ENCODE measurements around the gene DLGAP4.

DNA sequence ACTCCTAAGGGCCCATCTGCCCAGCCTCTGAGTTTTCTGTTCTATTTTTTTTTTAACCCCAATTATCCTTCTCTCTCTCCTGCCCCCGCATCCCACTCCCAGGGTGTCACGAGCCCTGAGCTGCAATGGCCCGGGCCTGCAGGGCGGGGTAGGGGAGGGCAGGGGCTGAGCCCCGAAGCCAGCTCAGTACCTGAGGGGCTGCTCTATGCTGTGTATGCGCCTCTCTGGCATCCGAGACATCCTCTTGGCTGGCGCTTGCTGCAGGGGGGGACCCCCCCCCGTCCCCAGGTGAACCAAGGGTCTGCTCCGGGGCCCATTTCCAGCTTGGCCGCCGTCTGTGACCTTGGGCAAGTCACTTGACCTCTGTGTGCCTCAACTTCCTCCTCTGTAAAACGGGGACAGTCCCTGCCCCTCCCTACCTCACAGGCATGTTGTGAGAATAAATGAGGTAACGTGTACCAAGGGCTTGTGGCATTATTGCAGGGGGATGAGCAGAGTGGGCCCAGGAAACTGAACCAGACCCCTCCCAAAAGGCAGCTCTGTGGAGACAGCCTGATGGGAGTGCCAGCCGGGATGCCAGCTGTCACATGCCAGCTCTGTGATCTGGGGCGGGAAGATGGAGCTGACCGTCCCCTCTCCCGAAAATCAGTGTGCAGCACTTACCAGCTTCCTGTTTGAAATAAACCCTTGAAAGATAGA is 222.2 kb downstream of the DLGAP4 start:
- TF ChIP-seq, protein P1, sequence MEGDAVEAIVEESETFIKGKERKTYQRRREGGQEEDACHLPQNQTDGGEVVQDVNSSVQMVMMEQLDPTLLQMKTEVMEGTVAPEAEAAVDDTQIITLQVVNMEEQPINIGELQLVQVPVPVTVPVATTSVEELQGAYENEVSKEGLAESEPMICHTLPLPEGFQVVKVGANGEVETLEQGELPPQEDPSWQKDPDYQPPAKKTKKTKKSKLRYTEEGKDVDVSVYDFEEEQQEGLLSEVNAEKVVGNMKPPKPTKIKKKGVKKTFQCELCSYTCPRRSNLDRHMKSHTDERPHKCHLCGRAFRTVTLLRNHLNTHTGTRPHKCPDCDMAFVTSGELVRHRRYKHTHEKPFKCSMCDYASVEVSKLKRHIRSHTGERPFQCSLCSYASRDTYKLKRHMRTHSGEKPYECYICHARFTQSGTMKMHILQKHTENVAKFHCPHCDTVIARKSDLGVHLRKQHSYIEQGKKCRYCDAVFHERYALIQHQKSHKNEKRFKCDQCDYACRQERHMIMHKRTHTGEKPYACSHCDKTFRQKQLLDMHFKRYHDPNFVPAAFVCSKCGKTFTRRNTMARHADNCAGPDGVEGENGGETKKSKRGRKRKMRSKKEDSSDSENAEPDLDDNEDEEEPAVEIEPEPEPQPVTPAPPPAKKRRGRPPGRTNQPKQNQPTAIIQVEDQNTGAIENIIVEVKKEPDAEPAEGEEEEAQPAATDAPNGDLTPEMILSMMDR (IDR thresholded peaks at IDR 0.05 in 2 of 3, conservative IDR thresholded peaks at IDR 0.05 in 1 of 3; ENCODE audit: borderline replicate concordance in 1 of 3, insufficient read depth in 1 of 3, low read depth in 2 of 3, low read length in 2 of 3) = no peak
- TF ChIP-seq ZNF274 (IDR thresholded peaks at IDR 0.05; ENCODE audit: low read depth, low read length) (no peak), POLR2AphosphoS5 (IDR thresholded peaks at IDR 0.05; ENCODE audit: low read depth, low read length) (no peak), JUND (IDR thresholded peaks at IDR 0.05) (no peak), SP1 (IDR thresholded peaks at IDR 0.05; ENCODE audit: low read depth) (no peak), POLR2A (IDR thresholded peaks at IDR 0.05; ENCODE audit: borderline replicate concordance, extremely low read depth, insufficient read depth, insufficient read length) (no peak), CEBPB (IDR thresholded peaks at IDR 0.05; ENCODE audit: low read depth) (no peak), SIN3A (IDR thresholded peaks at IDR 0.05; ENCODE audit: low read depth) (no peak)
- TF ChIP-seq, protein P2, sequence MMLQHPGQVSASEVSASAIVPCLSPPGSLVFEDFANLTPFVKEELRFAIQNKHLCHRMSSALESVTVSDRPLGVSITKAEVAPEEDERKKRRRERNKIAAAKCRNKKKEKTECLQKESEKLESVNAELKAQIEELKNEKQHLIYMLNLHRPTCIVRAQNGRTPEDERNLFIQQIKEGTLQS (IDR thresholded peaks at IDR 0.05) = no peak
